CD4-positive, alpha-beta T cell treated with Interleukin-4 for 4 hours (primary cell): ENCODE data around the gene SLC14A1.
A peak's percentile ranks its signal among the peaks of the same experiment; 100 is the strongest.

Source experiments
- DNase-seq: peaks from one replicate; pipeline ENCODE4 v3.0.0-alpha.2; 2020

Gene SLC14A1

DNA sequence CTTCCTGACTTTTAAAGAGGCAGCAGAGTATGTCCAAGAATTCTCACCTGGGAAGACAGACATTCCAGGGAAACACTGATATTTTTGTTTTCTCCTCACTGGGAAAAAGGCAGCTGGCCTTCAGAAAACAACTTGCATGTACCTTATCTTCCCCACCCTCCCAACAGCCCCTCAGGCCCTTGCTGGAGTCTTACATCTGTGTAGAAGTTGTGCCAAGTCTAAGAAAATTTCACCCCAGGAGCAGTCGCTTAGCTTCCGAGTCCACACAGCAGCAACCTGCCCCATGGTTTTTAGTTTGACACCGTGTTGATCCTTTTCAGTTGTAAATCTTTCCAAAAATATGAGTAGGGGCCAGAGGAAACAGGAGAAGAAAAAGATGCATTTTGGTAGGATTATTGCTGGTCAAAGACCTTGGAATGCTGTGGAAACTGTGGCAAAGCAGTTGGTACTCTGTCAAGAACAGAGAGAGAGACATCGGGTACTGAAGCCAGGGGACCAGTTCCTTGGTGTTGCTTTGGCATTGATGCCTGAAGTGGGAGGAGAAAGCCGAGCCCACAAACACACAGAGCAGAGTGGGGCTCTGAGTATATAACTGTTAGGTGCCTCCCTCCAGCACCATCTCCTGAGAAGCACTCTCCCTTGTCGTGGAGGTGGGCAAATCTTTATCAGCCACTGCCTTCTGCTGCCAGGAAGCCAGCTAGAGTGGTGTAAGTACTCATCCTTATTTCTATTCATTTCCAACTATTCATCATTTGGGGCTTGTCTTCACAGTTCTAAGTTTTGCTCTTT lies at the start of gene SLC14A1:
Gene SLC14A1, plus strand, starts transcription at position 615 of the 789 bp plus-strand sequence. CDS start 6,140 bp downstream, outside the sequence.
- DNase-seq = no peak

- DNase-seq = no peak
Measured at GRCh38 chr18:45677276-45677807, 46.6 kb upstream of the SLC14A1 start.

GRCh38 chr18:45678441-45678840 lies 45.5 kb upstream of the SLC14A1 start:
- DNase-seq = no peak

- DNase-seq = no peak
Measured at GRCh38 chr18:45678850-45679249, 45.1 kb upstream of the SLC14A1 start.

GRCh38 chr18:45680066-45680690 lies 43.8 kb upstream of the SLC14A1 start:
- DNase-seq = no peak

DNA sequence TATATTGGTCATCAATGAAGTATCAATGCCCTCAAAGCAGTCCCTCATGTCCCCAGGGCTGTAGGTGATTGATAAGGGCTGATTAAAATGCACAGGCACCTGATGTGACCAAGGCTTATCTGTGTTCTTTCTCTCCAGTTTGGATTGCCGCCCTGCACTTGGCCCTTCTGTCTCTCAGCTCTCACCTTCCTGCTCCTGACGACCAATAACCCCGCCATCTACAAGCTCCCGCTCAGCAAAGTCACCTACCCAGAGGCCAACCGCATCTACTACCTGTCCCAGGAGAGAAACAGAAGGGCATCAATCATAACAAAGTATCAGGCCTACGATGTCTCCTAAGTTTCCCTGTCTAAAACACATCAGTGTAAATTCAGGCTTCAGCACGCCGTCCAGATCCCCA lies 41.8 kb upstream of the SLC14A1 start:
- DNase-seq = no peak

GRCh38 chr18:45684341-45685115 lies 39.5 kb upstream of the SLC14A1 start:
- DNase-seq = no peak

GRCh38 chr18:45686891-45687611 lies 36.9 kb upstream of the SLC14A1 start:
- DNase-seq = peak; percentile 76

DNA sequence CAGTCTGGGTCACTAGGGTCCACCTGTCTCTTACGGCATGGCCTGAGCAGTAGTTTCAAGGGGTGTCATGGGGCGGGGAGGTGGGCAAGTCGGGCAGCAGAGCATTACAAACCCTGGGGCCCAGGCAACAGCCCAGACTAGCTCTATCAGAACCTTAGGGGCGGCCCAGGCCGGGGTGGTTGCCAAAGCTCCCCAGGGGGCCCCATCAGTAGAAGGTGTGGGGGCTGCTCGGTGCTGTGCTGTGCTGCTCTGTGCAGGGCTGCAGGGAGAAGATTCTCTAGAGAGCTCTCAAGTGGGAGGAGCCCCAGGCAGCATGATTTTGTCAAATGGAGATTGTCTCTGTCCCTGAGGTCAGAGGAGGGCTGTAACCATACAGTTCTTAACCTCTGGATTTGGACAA lies 36.4 kb upstream of the SLC14A1 start:
- no peak for DNase-seq

GRCh38 chr18:45688113-45688512 lies 35.9 kb upstream of the SLC14A1 start:
- no peak for DNase-seq

- DNase-seq = peak; percentile 76
Measured at GRCh38 chr18:45688833-45689232, 35.1 kb upstream of the SLC14A1 start.

DNA sequence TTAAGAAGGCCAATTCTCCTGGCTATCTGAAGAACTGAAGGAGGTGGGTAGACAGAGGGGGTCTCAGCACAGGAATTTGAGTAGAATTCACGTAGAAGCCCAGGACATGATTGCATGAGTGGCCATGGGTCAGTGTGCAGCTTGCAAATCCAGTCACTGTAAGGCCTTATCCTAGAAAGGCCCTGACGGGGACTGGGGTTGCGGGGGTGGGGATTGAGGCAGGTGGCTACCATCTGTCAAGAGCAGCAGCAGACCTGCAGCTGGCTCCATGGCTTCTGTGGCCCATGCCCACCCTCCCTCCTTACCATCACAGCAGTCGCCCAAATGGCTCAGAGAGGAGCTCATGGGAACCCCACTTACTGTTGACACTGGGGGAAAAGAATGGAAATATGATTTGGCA lies 34.6 kb upstream of the SLC14A1 start:
- DNase-seq = no peak

DNA sequence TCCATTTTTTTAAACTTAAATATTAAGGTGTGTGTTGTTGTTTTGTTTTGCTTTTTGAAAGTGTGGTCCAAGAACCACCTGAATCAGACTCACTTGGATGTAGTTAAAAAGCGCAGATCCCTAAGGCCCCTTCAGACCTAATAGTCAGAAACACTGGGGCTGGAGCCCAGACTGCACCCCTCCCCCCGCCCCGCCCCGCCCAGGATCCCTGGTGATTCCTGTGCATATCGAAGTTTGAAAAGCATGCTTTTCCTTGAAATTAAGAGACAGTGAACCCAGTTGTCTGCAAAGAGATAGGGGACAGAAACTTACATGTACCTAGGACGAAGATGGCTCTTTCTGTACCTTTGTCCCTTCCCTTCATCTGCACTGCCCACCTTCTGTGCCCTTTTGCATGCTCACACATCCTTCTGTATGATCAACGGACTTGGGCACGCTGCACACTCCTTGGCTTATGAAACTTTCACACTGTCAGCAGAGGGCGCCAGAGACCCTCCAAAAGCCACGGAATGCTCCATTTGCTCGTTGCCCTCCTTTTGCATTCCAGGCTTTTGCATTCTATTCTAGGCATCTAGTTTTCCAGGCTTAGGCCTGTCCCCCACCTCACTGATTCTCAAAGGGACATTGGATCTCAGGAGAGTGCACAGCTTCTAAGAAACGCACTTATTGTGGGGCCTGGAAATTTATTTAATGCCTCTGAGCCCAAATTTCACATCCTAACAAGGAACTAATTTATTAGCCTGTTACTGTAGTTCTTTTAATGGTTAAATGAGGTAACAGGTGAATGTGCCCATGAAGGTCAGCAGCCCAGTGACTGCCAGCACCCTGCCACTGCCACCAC lies 32.8 kb upstream of the SLC14A1 start:
- DNase-seq = peak; percentile 71

- DNase-seq = no peak
Measured at GRCh38 chr18:45691816-45692179, 32.2 kb upstream of the SLC14A1 start.

GRCh38 chr18:45702708-45703265 lies 21.2 kb upstream of the SLC14A1 start:
- DNase-seq = no peak

GRCh38 chr18:45708831-45709230 lies 15.2 kb upstream of the SLC14A1 start:
- DNase-seq = no peak

DNA sequence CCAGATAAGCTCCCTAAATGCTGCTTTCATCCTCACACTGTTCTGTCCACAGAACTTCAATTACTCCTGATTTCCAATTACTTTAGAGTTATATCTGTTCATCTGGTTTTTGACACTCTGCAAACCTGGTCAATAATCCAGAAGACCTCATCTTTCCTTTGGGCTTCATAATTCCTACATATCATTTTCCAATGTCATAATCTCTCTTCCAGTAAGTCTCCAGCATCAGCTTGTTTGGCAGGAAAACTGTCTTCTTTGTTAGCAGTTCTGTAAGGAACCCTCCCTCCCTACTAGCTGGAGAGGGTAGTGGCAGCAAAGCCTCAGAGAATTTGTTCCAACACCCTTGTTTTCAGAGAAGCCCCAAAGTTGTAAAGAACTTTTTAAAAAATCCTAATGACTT lies 11.9 kb upstream of the SLC14A1 start:
- no peak for DNase-seq

DNA sequence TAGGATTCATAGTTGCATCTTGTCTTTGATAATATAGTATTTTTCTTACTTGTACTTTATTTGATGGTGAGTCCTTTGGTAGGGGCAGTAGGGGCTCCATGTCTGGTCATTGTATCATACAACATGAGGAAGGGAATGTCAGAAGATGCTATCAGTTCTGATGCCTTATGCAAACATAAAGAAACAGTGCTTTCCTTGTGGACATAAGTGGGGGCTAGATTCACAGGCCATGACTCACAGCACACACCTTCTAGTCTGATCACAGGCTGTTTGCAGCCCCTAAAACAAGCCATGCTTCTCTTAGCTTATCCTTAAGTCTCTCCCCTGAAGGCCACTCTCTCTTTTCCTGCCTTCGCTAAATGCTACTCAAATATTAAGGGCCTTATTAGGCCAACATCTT lies 10.7 kb upstream of the SLC14A1 start:
- no peak for DNase-seq

DNA sequence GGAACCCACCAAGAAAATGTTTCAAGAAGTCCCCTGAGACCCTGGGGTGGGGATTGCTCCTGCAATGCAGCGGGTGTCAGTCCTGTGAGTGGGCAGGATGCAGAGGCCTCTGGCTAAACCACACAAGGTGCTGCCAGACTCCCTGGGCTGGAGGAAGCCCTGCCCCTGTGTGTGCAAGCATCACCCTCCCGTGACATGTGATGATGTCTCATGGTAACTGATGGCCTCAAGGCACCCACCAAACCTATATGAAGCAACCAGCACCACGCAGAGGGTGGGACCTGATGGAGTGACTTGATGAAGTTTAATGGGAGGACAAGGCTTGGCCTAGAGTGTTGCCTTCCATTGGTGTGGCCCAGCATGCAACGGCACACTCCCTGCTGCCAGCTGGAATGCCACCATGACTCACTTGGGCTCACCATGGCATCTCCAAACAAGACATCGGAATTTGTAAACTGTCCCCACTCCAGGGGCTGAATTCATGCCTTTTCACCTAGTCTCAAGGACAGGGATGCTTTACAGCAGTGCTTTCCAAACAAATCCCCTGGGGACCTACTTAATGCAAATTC lies 8.7 kb upstream of the SLC14A1 start:
- no peak for DNase-seq

GRCh38 chr18:45719106-45719505 lies 4.9 kb upstream of the SLC14A1 start:
- no peak for DNase-seq

GRCh38 chr18:45722899-45723298 lies 1.1 kb upstream of the SLC14A1 start:
- peak; percentile 60 for DNase-seq
